A673 (cell line): Measurements from ENCODE around the gene MTHFD2L.

Source experiments
- CTCF ChIP-seq: fragments of 300-800, 200-600 bp; sonication (generic); conservative IDR thresholded peaks from 2 replicates; pipeline ENCODE4 v1.5.1; 2017; ENCODE audit warnings: low read depth, mild to moderate bottlenecking, antibody characterized with exemption, low read length, moderate library complexity, mixed read lengths
- EZH2 ChIP-seq: fragments of 200-600 bp; sonication (generic); IDR thresholded peaks from 2 replicates; pipeline ENCODE4 v1.6.1; 2017; ENCODE audit warnings: borderline replicate concordance, low read depth, mild to moderate bottlenecking, mixed read lengths, antibody characterized with exemption, low read length; ENCODE audit not compliant: poor library complexity, severe bottlenecking

GRCh38 chr4:74307170-74307569, 149.3 kb downstream of the MTHFD2L start:
- no peak for TF ChIP-seq CTCF
- no peak for TF ChIP-seq EZH2
